Karpas-422 (cell line): ENCODE measurements around the gene STT3B. TPM values are rescaled to one million over a fixed set of nuclear protein-coding genes. Genes with fewer than 3 reads are reported as not detected.

Experiments used
- DNase-seq: peaks from one replicate; pipeline ENCODE4 v3.0.0-alpha.2; 2015
- H2AFZ ChIP-seq: fragments of 200-600 bp; sonication (generic); 2 replicates; pipeline ENCODE4 v1.6.1; 2014; ENCODE audit warnings: antibody characterized with exemption, low read length, mixed read lengths
- H3K27ac ChIP-seq: fragments of 200-600 bp; sonication (generic); 2 replicates; pipeline ENCODE4 v1.5.1; 2014; ENCODE audit warnings: mild to moderate bottlenecking, low read length, moderate library complexity
- H3K27me3 ChIP-seq: fragments of 200-600 bp; sonication (generic); 2 replicates; pipeline ENCODE4 v1.6.1; 2014; ENCODE audit warnings: low read length, mixed read lengths
- H3K36me3 ChIP-seq: fragments of 200-600 bp; sonication (generic); 2 replicates; pipeline ENCODE4 v1.6.1; 2014; ENCODE audit warnings: low read length, mixed read lengths; ENCODE audit not compliant: insufficient read depth
- H3K4me1 ChIP-seq: fragments of 200-600 bp; sonication (generic); 2 replicates; pipeline ENCODE4 v1.6.1; 2014; ENCODE audit warnings: mild to moderate bottlenecking, low read length, mixed read lengths
- H3K4me2 ChIP-seq: fragments of 200-600 bp; sonication (generic); 2 replicates; pipeline ENCODE4 v1.6.1; 2014; ENCODE audit warnings: low read length, low read depth, mild to moderate bottlenecking; ENCODE audit not compliant: poor library complexity, severe bottlenecking
- H3K4me3 ChIP-seq: fragments of 200-600 bp; sonication (generic); 2 replicates; pipeline ENCODE4 v1.5.1; 2014; ENCODE audit warnings: mild to moderate bottlenecking, antibody characterized with exemption, low read length, mixed read lengths
- H3K79me2 ChIP-seq: fragments of 200-600 bp; sonication (generic); 2 replicates; pipeline ENCODE4 v1.6.1; 2014; ENCODE audit warnings: mild to moderate bottlenecking, low read length, mixed read lengths
- H3K9ac ChIP-seq: fragments of 200-600 bp; sonication (generic); 2 replicates; pipeline ENCODE4 v1.6.0; 2014; ENCODE audit warnings: low read length
- H3K9me2 ChIP-seq: fragments of 200-600 bp; sonication (generic), shearing (Covaris generic); replicated peaks from 2 replicates; pipeline ENCODE4 v1.6.0; 2014; ENCODE audit warnings: mild to moderate bottlenecking, low read length, moderate library complexity; ENCODE audit not compliant: insufficient read depth
- H3K9me3 ChIP-seq: fragments of 300-700, 200-600 bp; sonication (generic); 2 replicates; pipeline ENCODE4 v1.6.1; 2014; ENCODE audit warnings: low read length, mixed read lengths
- H4K20me1 ChIP-seq: fragments of 200-600 bp; sonication (generic); 2 replicates; pipeline ENCODE4 v1.6.1; 2014; ENCODE audit warnings: mild to moderate bottlenecking, antibody characterized with exemption, low read length, low read depth; ENCODE audit not compliant: insufficient read depth
- total RNA-seq: library from RNA; depleted of rRNA; stranded (reverse); fragments of >200 nt; shearing (Covaris generic); gene quantifications from 2 replicates; pipeline ENCODE4 v1.2.3, GENCODE V29; 2014; ENCODE audit warnings: low replicate concordance

Gene STT3B
- total RNA-seq, 1 experiment from 2014 or later: 198 TPM

- H3K9ac ChIP-seq: no peak overlapping the region
- H3K27ac ChIP-seq: no peak overlapping the region
- no peaks in the 10 kb centered on the region for H3K27me3 ChIP-seq
- H3K4me1 ChIP-seq: peaks cover 49% of the 10 kb centered on the region
- peaks cover 11% of the 10 kb centered on the region for H4K20me1 ChIP-seq
- H3K9me2 ChIP-seq: no peaks in the 10 kb centered on the region
- H3K4me3 ChIP-seq: no peak overlapping the region
- H2AFZ ChIP-seq: no peak overlapping the region
- H3K4me2 ChIP-seq: no peak overlapping the region
- H3K79me2 ChIP-seq: peaks cover 99% of the 10 kb centered on the region
- no peak for DNase-seq
- peaks cover 19% of the 10 kb centered on the region for H3K9me3 ChIP-seq
- no peaks in the 10 kb centered on the region for H3K36me3 ChIP-seq
Observed at GRCh38 chr3:31561891-31562290, 29.2 kb downstream of the STT3B start.

GRCh38 chr3:31562525-31562924 lies 29.8 kb downstream of the STT3B start:
- Histone ChIP-seq H3K4me2 (no peak overlapping the region), H3K4me3 (no peak overlapping the region), H3K9ac (no peak overlapping the region), H2AFZ (no peak overlapping the region), H3K4me1 (peaks cover 55% of the 10 kb centered on the region), H3K36me3 (no peaks in the 10 kb centered on the region), H3K9me3 (peaks cover 19% of the 10 kb centered on the region), H3K9me2 (no peaks in the 10 kb centered on the region), H4K20me1 (peaks cover 11% of the 10 kb centered on the region), H3K27ac (no peak overlapping the region), H3K79me2 (peaks cover 100% of the 10 kb centered on the region), H3K27me3 (no peaks in the 10 kb centered on the region)
- no peak for DNase-seq

GRCh38 chr3:31565288-31565687 lies 32.6 kb downstream of the STT3B start:
- H4K20me1 ChIP-seq: peaks cover 5% of the 10 kb centered on the region
- peak overlapping the region; percentile 45 for H3K27ac ChIP-seq
- H2AFZ ChIP-seq: no peak overlapping the region
- no peaks in the 10 kb centered on the region for H3K9me2 ChIP-seq
- no peak overlapping the region for H3K9ac ChIP-seq
- no peaks in the 10 kb centered on the region for H3K36me3 ChIP-seq
- H3K27me3 ChIP-seq: no peaks in the 10 kb centered on the region
- H3K79me2 ChIP-seq: peaks cover 99% of the 10 kb centered on the region
- peaks cover 3% of the 10 kb centered on the region; the same call in 1 of the 2 replicates for H3K9me3 ChIP-seq
- H3K4me3 ChIP-seq: no peak overlapping the region
- no peak overlapping the region for H3K4me2 ChIP-seq
- no peak for DNase-seq
- H3K4me1 ChIP-seq: peaks cover 81% of the 10 kb centered on the region

GRCh38 chr3:31567036-31567435 lies 34.3 kb downstream of the STT3B start:
- peaks cover 5% of the 10 kb centered on the region for H4K20me1 ChIP-seq
- no peaks in the 10 kb centered on the region for H3K36me3 ChIP-seq
- peak overlapping the region; percentile 28 for H3K4me2 ChIP-seq
- no peaks in the 10 kb centered on the region for H3K27me3 ChIP-seq
- no peak overlapping the region for H3K9ac ChIP-seq
- peaks cover 90% of the 10 kb centered on the region for H3K4me1 ChIP-seq
- H3K9me2 ChIP-seq: no peaks in the 10 kb centered on the region
- H3K4me3 ChIP-seq: no peak overlapping the region
- peak; percentile 78 for DNase-seq
- H2AFZ ChIP-seq: no peak overlapping the region
- peaks cover 96% of the 10 kb centered on the region for H3K79me2 ChIP-seq
- no peaks in the 10 kb centered on the region for H3K9me3 ChIP-seq
- peak overlapping the region; percentile 99 for H3K27ac ChIP-seq

- Histone ChIP-seq H3K9me3 (no peaks in the 10 kb centered on the region), H2AFZ (no peak overlapping the region), H4K20me1 (no peaks in the 10 kb centered on the region; the same call in 1 of the 2 replicates), H3K79me2 (peaks cover 95% of the 10 kb centered on the region), H3K4me1 (peaks cover 93% of the 10 kb centered on the region), H3K27ac (peak overlapping the region; percentile 99), H3K36me3 (no peaks in the 10 kb centered on the region), H3K27me3 (no peaks in the 10 kb centered on the region), H3K9ac (no peak overlapping the region), H3K4me3 (no peak overlapping the region), H3K9me2 (no peaks in the 10 kb centered on the region), H3K4me2 (peak overlapping the region; percentile 28)
- DNase-seq: no peak
Observed at GRCh38 chr3:31568649-31569048, 35.9 kb downstream of the STT3B start.

GRCh38 chr3:31571325-31571724 lies 38.6 kb downstream of the STT3B start:
- Histone ChIP-seq H3K27me3 (no peaks in the 10 kb centered on the region), H3K9me3 (no peaks in the 10 kb centered on the region), H4K20me1 (no peaks in the 10 kb centered on the region; the same call in 1 of the 2 replicates), H3K9me2 (no peaks in the 10 kb centered on the region), H3K27ac (peak overlapping the region; percentile 99), H3K9ac (no peak overlapping the region), H3K4me2 (peak overlapping the region; percentile 23), H3K4me1 (peaks cover 95% of the 10 kb centered on the region), H3K79me2 (peaks cover 95% of the 10 kb centered on the region), H3K4me3 (no peak overlapping the region), H2AFZ (no peak overlapping the region), H3K36me3 (peaks cover 9% of the 10 kb centered on the region)
- no peak for DNase-seq

GRCh38 chr3:31572236-31573004 lies 39.7 kb downstream of the STT3B start:
- Histone ChIP-seq H3K4me1 (peaks cover 95% of the 10 kb centered on the region), H3K27me3 (no peaks in the 10 kb centered on the region), H2AFZ (no peak overlapping the region), H4K20me1 (no peaks in the 10 kb centered on the region; the same call in 1 of the 2 replicates), H3K4me2 (peak overlapping the region; percentile 89), H3K79me2 (peaks cover 95% of the 10 kb centered on the region), H3K9me3 (no peaks in the 10 kb centered on the region), H3K9ac (peak overlapping the region; percentile 65), H3K36me3 (peaks cover 19% of the 10 kb centered on the region), H3K4me3 (peak overlapping the region; percentile 61), H3K9me2 (no peaks in the 10 kb centered on the region), H3K27ac (peak overlapping the region; percentile 99)
- DNase-seq: peak; percentile 84

- Histone ChIP-seq H3K27me3 (no peaks in the 10 kb centered on the region), H3K4me1 (peaks cover 95% of the 10 kb centered on the region), H3K9me3 (no peaks in the 10 kb centered on the region), H3K36me3 (peaks cover 27% of the 10 kb centered on the region), H3K4me3 (peak overlapping the region; percentile 61), H2AFZ (no peak overlapping the region), H3K79me2 (peaks cover 95% of the 10 kb centered on the region), H3K27ac (peak overlapping the region; percentile 99), H3K9ac (peak overlapping the region; percentile 65), H3K4me2 (peak overlapping the region; percentile 89), H3K9me2 (no peaks in the 10 kb centered on the region), H4K20me1 (no peaks in the 10 kb centered on the region)
- peak; percentile 80 for DNase-seq
Observed at GRCh38 chr3:31573036-31573779, 40.5 kb downstream of the STT3B start.
